Astrocyte of the spinal cord (primary cell): Measurements from ENCODE around the gene SLC16A8.

Experiments used
- DNase-seq: peaks from one replicate; pipeline ENCODE4 v3.0.0; 2011; ENCODE audit warnings: low read depth, low spot score
- H3K4me3 ChIP-seq: 2 replicates; pipeline ENCODE4 v1.5.1; 2011; ENCODE audit warnings: low read depth, mild to moderate bottlenecking, low read length, moderate library complexity
- CTCF ChIP-seq: IDR thresholded peaks from 2 replicates; pipeline ENCODE4 v1.5.1; 2012; ENCODE audit warnings: low read depth, mild to moderate bottlenecking, low read length, inconsistent platforms
- in situ Hi-C: cut with HindIII; loops from 2 replicates; pipeline ENCODE4 v1.10.0; 2017; ENCODE audit warnings: low sequenced_read_pairs

The SLC16A8 gene

GRCh38 chr22:38075961-38076360 lies 8.0 kb downstream of the SLC16A8 start:
- H3K4me3 ChIP-seq = no peak overlapping the region
- DNase-seq = no peak
- in situ Hi-C loops = no loop called here
- no peak for TF ChIP-seq CTCF

DNA sequence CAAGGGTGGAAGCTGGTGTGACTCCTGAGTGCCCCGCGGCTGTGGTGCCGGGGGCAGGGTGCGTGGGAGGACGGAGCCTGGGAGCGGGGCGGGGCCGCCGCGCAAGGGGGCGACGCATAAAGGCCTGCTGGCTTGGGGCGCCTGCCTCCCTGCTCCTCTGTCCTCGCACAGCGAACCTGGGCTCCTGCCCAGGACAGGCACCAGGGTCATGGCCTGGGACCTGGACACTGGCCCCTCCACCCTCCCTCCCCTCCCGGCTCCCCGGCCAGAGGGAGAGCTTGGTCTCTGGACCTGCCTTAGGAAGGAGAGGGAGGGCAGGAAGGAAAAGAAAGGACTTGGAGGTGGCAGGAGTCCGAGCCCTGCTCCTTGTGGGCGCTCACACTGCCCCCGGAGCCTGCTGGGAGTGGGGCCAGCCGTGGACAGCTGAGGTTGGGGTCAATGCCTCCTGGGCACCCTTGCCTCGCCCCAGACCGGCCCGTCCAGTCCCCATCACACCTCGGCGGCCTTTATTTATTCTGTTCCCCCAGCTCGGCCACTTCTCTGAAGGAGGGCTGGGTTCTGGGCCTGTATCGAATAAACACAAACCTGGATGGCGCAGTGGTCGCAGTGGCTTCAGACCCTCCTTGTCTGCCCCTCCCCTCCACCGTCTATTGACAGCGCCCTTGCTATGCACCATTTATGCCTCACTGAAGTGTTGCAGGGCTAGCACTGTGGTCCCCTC lies 8.7 kb downstream of the SLC16A8 start:
- in situ Hi-C loops = no loop called here
- TF ChIP-seq CTCF = no peak
- no peak for DNase-seq
- H3K4me3 ChIP-seq = no peak overlapping the region

DNA sequence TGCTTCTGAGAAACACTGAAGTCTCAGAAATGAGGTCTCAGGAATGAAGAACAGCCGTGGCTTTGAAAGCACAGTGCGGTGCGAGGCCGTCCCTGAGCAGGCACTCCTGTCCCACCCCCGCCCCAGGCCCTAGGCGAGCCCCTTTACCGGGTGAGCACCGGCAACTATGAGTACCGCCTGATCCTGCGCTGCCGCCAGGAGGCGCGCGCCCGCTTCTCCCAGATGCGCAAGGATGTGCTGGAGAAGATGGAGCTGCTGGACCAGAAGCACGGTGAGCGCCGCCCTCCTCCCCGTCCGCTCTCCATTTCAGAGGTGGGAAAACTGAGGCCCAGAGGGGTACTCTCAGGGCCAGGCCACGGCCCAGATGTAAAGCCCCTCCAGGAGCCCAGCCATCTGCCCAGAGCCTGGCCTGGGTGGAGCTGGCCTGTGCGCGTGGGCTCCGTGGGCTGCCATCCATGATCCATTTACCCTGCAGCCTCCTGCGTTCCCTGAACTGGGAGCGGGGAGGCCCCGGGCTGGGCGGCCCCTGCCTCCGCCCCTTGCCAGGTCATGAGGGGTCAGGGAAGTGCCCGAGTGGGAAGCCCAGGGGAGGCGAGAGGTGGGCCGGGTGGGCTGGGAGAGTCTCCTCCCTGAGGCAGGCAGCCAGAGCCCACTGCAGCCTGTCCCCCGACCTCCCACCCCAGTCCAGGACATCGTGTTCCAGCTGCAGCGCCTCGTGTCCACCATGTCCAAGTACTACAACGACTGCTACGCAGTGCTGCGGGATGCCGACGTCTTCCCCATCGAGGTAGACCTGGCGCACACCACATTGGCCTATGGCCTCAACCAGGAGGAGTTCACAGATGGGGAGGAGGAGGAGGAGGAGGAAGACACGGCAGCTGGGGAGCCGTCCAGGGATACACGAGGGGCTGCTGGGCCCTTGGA lies 9.5 kb downstream of the SLC16A8 start:
- H3K4me3 ChIP-seq = no peak overlapping the region
- DNase-seq = peak; percentile 36
- in situ Hi-C loops = no loop called here
- peak; percentile 69 for TF ChIP-seq CTCF

DNA sequence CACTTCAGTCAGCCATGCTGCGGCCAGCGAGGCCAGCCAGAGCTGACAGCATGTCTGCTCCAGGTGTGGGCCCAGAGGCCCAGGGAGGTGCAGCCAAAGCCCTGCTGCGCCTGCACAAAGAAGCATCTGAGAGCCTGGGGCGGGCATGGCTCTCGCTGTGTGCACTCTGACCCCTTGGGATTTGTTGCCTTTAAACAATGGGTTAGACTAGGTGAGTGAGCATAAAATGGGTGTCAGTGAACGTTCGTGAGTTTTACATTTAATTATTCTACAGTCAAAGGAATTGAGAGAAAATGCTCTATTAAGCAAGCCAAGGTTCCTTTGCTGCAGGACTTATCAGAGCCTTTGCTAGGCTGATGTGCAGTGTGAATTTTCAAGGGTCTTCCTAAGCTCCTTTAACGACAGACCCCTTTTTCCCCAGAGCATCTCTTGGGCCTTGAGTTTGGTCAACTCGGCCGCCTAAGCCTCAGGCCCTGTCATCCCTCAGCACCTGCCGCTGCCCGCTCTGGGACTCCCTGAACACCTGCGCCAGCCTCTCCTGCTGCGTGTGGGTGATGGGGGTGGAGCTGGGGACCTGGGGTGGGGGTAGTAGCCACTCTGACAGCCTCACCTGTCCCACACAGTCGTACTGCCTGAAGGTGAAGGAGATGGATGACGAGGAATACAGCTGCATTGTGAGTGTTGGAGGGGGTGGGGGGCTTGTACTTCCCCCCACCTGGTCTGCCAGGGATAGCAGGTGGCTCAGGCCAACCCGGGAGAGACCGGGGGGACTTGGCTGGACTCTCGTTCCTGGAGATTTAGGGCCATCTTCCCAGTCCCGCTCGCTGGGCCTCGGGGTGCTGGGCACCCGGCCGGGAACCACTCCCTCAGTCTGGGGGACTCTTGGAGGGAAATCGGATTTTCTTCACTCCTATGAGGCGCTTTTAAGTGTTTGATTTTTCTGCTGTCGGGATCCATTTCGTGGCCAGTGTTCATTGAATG lies 10.5 kb downstream of the SLC16A8 start:
- H3K4me3 ChIP-seq = no peak overlapping the region
- TF ChIP-seq CTCF = no peak
- no peak for DNase-seq
- in situ Hi-C loops = no loop called here

DNA sequence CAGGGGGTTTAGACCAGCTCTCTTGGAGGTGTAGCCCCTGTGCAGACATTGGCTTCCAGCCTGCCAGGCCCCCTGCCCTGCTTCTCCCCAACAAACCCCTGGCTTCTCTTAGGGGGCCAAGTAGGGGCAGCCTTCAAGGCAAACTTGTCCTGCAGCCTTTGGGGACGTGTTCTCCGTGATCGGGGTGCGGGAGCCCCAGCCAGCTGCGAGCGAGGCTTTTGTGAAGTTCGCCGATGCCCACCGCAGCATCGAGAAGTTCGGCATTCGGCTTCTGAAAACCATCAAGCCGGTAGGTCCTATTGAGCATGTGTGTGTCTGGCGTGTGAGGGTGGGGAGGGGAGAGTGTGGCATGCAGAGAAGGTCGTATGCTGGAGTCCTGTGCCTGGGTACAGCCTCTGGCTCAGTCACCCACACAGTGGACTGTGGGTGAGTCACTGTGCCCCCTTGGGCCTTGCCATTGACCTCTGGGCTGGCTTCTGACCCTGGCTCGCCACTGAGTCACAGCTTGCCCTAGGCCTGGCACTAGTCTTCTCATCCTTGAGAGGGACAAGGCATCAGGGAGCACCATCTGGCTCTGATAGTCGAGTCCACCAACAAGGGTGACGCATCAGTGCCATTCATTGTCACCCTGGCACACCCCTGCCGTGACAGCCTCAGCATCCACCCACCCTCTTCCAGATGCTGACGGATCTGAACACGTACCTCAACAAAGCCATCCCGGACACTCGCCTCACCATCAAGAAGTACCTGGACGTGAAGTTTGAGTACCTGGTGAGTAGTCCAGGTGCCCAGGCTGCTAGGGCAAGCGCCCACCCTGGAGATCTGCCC lies 11.4 kb downstream of the SLC16A8 start:
- H3K4me3 ChIP-seq = no peak overlapping the region
- DNase-seq = no peak
- no peak for TF ChIP-seq CTCF
- in situ Hi-C loops = no loop called here
